Measurements from ENCODE around the gene RAB33B. TPM values are rescaled to one million over a fixed set of nuclear protein-coding genes. Genes with fewer than 3 reads are reported as not detected.

Gene RAB33B
- total RNA-seq, 1 donor from 2014 or later = 14.4 TPM

DNA sequence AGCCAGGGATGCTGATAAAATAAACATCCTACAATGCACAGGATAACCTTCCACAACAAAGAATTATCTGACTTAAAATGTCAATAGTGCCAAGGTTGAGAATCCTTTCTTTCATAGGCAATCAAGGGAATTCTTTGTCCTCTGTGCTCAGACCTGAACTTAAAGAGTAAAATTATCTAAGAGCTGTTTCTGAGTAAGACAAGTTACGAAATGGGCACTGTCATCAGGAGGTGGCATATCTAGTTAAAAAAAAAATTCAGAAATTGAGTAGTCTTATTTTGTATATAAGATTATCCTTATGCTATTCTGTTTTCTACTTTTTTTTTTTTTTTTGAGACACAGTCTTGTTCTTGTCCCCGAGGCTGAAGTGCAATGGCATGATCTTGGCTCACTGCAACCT, 3.3 kb upstream of the RAB33B start:
- Mint-ChIP-seq H3K4me3 (no peak overlapping the region), H3K4me1 (peaks cover 28% of the 10 kb centered on the region), H3K36me3 (peaks cover 22% of the 10 kb centered on the region), H3K9me3 (peaks cover 12% of the 10 kb centered on the region), H3K27ac (no peak overlapping the region), H3K27me3 (ENCODE audit: insufficient read depth, low read depth) (peaks cover 3% of the 10 kb centered on the region)
- no peak overlapping the region for H3K4me3 ChIP-seq
- DNase-seq (ENCODE audit: low spot score) = no peak
- H4K20me1 ChIP-seq (ENCODE audit: low read depth) = no peaks in the 10 kb centered on the region
- H3K36me3 ChIP-seq = no peaks in the 10 kb centered on the region
- no peaks in the 10 kb centered on the region for H3K27me3 ChIP-seq
- H2AFZ ChIP-seq (replicated peaks) = no peak overlapping the region
- H3K9ac ChIP-seq = no peak overlapping the region
- no peak overlapping the region for H3K27ac ChIP-seq
- H3F3A ChIP-seq (ENCODE audit: low read depth) = peaks cover 14% of the 10 kb centered on the region
- no peaks in the 10 kb centered on the region for H3K9me3 ChIP-seq (ENCODE audit: low read depth)
- peaks cover 21% of the 10 kb centered on the region for H3K4me1 ChIP-seq
- H3K79me2 ChIP-seq (ENCODE audit: low read depth) = peaks cover 29% of the 10 kb centered on the region
- TF ChIP-seq EZH2 (IDR thresholded peaks at IDR 0.05) (no peak), EZH2phosphoT487 (IDR thresholded peaks at IDR 0.05) (no peak)
- TF ChIP-seq, protein P1, sequence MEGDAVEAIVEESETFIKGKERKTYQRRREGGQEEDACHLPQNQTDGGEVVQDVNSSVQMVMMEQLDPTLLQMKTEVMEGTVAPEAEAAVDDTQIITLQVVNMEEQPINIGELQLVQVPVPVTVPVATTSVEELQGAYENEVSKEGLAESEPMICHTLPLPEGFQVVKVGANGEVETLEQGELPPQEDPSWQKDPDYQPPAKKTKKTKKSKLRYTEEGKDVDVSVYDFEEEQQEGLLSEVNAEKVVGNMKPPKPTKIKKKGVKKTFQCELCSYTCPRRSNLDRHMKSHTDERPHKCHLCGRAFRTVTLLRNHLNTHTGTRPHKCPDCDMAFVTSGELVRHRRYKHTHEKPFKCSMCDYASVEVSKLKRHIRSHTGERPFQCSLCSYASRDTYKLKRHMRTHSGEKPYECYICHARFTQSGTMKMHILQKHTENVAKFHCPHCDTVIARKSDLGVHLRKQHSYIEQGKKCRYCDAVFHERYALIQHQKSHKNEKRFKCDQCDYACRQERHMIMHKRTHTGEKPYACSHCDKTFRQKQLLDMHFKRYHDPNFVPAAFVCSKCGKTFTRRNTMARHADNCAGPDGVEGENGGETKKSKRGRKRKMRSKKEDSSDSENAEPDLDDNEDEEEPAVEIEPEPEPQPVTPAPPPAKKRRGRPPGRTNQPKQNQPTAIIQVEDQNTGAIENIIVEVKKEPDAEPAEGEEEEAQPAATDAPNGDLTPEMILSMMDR (IDR thresholded peaks at IDR 0.05) = no peak
- no peak overlapping the region for H3K4me2 ChIP-seq

DNA sequence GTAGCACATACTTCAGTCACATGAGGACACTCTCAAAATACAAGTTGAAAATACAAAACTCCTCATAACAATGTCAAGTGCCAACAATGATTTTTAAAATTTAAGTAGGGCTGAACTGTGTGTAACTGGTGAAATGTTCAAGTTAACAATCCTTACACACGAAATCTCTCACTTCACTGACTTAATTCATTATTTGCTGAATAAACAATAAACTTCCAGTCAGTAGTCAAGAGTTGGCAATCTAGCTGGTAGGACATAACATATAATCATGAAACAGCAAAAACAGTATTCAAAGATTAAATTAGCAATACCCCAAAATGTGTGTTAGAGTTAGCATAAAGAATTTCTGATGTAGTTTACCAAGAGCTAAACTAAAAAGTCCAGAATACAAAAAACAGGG, 1.9 kb upstream of the RAB33B start:
- DNase-seq (ENCODE audit: low spot score) = no peak
- Mint-ChIP-seq H3K36me3 (peaks cover 19% of the 10 kb centered on the region), H3K4me3 (peak overlapping the region; percentile 95), H3K4me1 (peaks cover 31% of the 10 kb centered on the region), H3K9me3 (peaks cover 7% of the 10 kb centered on the region), H3K27me3 (ENCODE audit: insufficient read depth, low read depth) (peaks cover 4% of the 10 kb centered on the region), H3K27ac (no peak overlapping the region)
- Histone ChIP-seq H3K79me2 (ENCODE audit: low read depth) (peaks cover 43% of the 10 kb centered on the region), H3K4me2 (peak overlapping the region; percentile 94), H3K9me3 (ENCODE audit: low read depth) (no peaks in the 10 kb centered on the region), H3K27me3 (no peaks in the 10 kb centered on the region), H3K4me1 (peaks cover 33% of the 10 kb centered on the region), H3K36me3 (no peaks in the 10 kb centered on the region), H3K27ac (no peak overlapping the region), H3F3A (ENCODE audit: low read depth) (peaks cover 14% of the 10 kb centered on the region), H4K20me1 (ENCODE audit: low read depth) (no peaks in the 10 kb centered on the region), H3K4me3 (no peak overlapping the region), H3K9ac (no peak overlapping the region), H2AFZ (replicated peaks) (no peak overlapping the region)
- TF ChIP-seq, protein P1 (IDR thresholded peaks at IDR 0.05) = no peak
- TF ChIP-seq EZH2 (IDR thresholded peaks at IDR 0.05) (no peak), EZH2phosphoT487 (IDR thresholded peaks at IDR 0.05) (no peak)

DNA sequence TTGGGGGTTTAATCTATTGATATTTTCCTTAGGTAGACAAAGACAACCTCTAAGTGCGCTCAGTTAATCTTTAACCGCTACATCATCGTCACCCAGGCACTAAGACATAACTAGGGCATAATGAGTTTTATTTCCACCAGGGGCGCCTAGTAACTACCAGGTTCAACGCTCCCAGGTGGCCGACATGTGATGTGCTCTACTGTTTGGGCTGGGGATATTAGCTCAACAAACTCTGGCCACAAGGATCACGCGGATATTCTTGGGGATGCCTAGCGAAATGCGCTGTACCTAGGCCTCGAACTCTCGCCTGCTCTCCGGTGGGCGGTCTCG, 915 bp upstream of the RAB33B start:
- H3K4me1 Mint-ChIP-seq = peaks cover 31% of the 10 kb centered on the region

More for the DNA sequence above, 915 bp upstream of the RAB33B start:
- Histone ChIP-seq H3K4me1 (peaks cover 33% of the 10 kb centered on the region), H3K9me3 (ENCODE audit: low read depth) (no peaks in the 10 kb centered on the region), H3K27ac (peak overlapping the region; percentile 88), H3K4me2 (peak overlapping the region; percentile 94), H2AFZ (replicated peaks) (peak overlapping the region; percentile 92), H3K79me2 (ENCODE audit: low read depth) (peaks cover 54% of the 10 kb centered on the region), H3K4me3 (peak overlapping the region; percentile 81), H3K9ac (peak overlapping the region; percentile 38), H3K27me3 (no peaks in the 10 kb centered on the region), H3F3A (ENCODE audit: low read depth) (peaks cover 14% of the 10 kb centered on the region), H3K36me3 (no peaks in the 10 kb centered on the region), H4K20me1 (ENCODE audit: low read depth) (peaks cover 8% of the 10 kb centered on the region)
- Mint-ChIP-seq H3K4me3 (peak overlapping the region; percentile 95), H3K36me3 (peaks cover 13% of the 10 kb centered on the region), H3K9me3 (peaks cover 5% of the 10 kb centered on the region), H3K27me3 (ENCODE audit: insufficient read depth, low read depth) (peaks cover 4% of the 10 kb centered on the region), H3K27ac (peak overlapping the region; percentile 88)
- DNase-seq (ENCODE audit: low spot score) = no peak
- TF ChIP-seq EZH2phosphoT487 (IDR thresholded peaks at IDR 0.05) = no peak
- TF ChIP-seq, protein P1 (IDR thresholded peaks at IDR 0.05) = peak; percentile 46
